H1 (cell line): ENCODE measurements around the gene CRTC3. TPM values are rescaled to one million over a fixed set of nuclear protein-coding genes. Genes with fewer than 3 reads are reported as not detected.

Experiments used
- CTCF ChIA-PET: fragments of 300-600 bp; sonication (Branson Sonifier 250); formaldehyde crosslinking; loops from one replicate; lab custom pipeline; 2021; ENCODE audit not compliant: partially characterized antibody; lab: Charles Lee
- POLR2A ChIA-PET: fragments of 300-600 bp; sonication (Branson Sonifier 250); formaldehyde crosslinking; loops from one replicate; lab custom pipeline; 2021; ENCODE audit warnings: inconsistent platforms; ENCODE audit not compliant: partially characterized antibody; lab: Charles Lee
- DNase-seq, 2 experiments: peaks; one replicate each; pipeline versions ENCODE4 v3.0.0 to v3.0.0-alpha.2; 2010 to 2022; ENCODE audit warnings: low spot score in 2 of 2, low read depth in 1 of 2, mixed read lengths in 1 of 2
- FAIRE-seq: peaks from 2 replicates; lab custom pipeline; 2011; peaks lifted over from hg19 to GRCh38; lab: Jason Lieb, UNC
- H2AFZ ChIP-seq: 2 replicates; pipeline ENCODE4 v1.8.1; 2012; ENCODE audit warnings: low read length, inconsistent platforms
- H2AK5ac ChIP-seq: 2 replicates; pipeline ENCODE4 v1.6.1; 2013; ENCODE audit warnings: low read depth, low read length
- H2BK120ac ChIP-seq: replicated peaks from 2 replicates; pipeline ENCODE3; 2013; ENCODE audit warnings: low read depth, low read length, inconsistent platforms
- H2BK12ac ChIP-seq: 2 replicates; pipeline ENCODE4 v1.6.1; 2013; ENCODE audit warnings: low read depth, low read length
- H2BK15ac ChIP-seq: 2 replicates; pipeline ENCODE4 v1.6.1; 2013; ENCODE audit warnings: low read length
- H2BK20ac ChIP-seq: 2 replicates; pipeline ENCODE4 v1.6.1; 2013; ENCODE audit warnings: low read length
- H2BK5ac ChIP-seq: 2 replicates; pipeline ENCODE4 v1.6.1; 2013; ENCODE audit warnings: low read depth, low read length
- H3K14ac ChIP-seq: 2 replicates; pipeline ENCODE4 v1.6.1; 2013; ENCODE audit warnings: inconsistent platforms; ENCODE audit not compliant: insufficient read length
- H3K18ac ChIP-seq: 2 replicates; pipeline ENCODE4 v1.6.1; 2013; ENCODE audit warnings: low read length; ENCODE audit errors: extremely low read depth
- H3K23ac ChIP-seq: 2 replicates; pipeline ENCODE4 v1.6.1; 2013; ENCODE audit warnings: inconsistent platforms; ENCODE audit not compliant: insufficient read length
- H3K23me2 ChIP-seq: 2 replicates; pipeline ENCODE4 v1.6.1; 2013; ENCODE audit warnings: low read depth, low read length
- H3K27ac ChIP-seq: 2 replicates; pipeline ENCODE4 v1.6.1; 2011; ENCODE audit warnings: low read depth, low read length, inconsistent platforms
- H3K27me3 ChIP-seq, 4 experiments: replicated peaks in 1 of 4; 1 replicate in 1 of 4; 2 replicates in 3 of 4; pipeline versions ENCODE4 v1.6.1 to v1.8.1; 2011 to 2013; ENCODE audit warnings: low read length in 3 of 4, mild to moderate bottlenecking in 3 of 4, inconsistent platforms in 2 of 4, mixed read lengths in 2 of 4, moderate library complexity in 1 of 4; ENCODE audit not compliant: control insufficient read depth in 3 of 4, insufficient read depth in 3 of 4; ENCODE audit errors: extremely low read depth in 1 of 4
- H3K36me3 ChIP-seq, 4 experiments: 2 replicates each; pipeline versions ENCODE4 v1.6.1 to v1.8.1; 2011 to 2013; ENCODE audit warnings: mild to moderate bottlenecking in 4 of 4, low read length in 3 of 4, moderate library complexity in 2 of 4, control low read depth in 1 of 4, inconsistent platforms in 1 of 4; ENCODE audit not compliant: insufficient read depth in 4 of 4, control insufficient read depth in 2 of 4
- H3K4ac ChIP-seq: replicated peaks from 2 replicates; pipeline ENCODE3; 2013; ENCODE audit warnings: low read length, low read depth, mixed read lengths, inconsistent platforms; ENCODE audit not compliant: insufficient read length
- H3K4me1 ChIP-seq, 4 experiments: replicated peaks in 1 of 4; 1 replicate in 1 of 4; 2 replicates in 3 of 4; pipeline versions ENCODE4 v1.6.1 to v1.8.1; 2011 to 2013; ENCODE audit warnings: low read length in 3 of 4, inconsistent platforms in 2 of 4, mixed read lengths in 1 of 4; ENCODE audit not compliant: insufficient read depth in 4 of 4, control insufficient read depth in 3 of 4
- H3K4me2 ChIP-seq, 2 experiments: 2 replicates each; pipeline versions ENCODE4 v1.6.1 to v1.8.1; 2011 to 2013; ENCODE audit warnings: low read depth in 2 of 2, low read length in 2 of 2, control low read depth in 1 of 2, inconsistent platforms in 1 of 2, mild to moderate bottlenecking in 1 of 2; ENCODE audit not compliant: insufficient read depth in 1 of 2
- H3K4me3 ChIP-seq, 4 experiments: fragments of 200-600, 300-600 bp in 1 of 4; sonication (generic), shearing (Covaris generic), sonication (Bioruptor Twin) in 1 of 4; 2 replicates each; pipeline versions ENCODE4 v1.5.1 to v1.8.1; 2011 to 2016; ENCODE audit warnings: low read length in 4 of 4, low read depth in 3 of 4, control low read depth in 2 of 4, inconsistent platforms in 2 of 4, mild to moderate bottlenecking in 2 of 4, mixed read lengths in 1 of 4, moderate library complexity in 1 of 4; ENCODE audit not compliant: insufficient read depth in 2 of 4; ENCODE audit errors: extremely low read depth in 1 of 4
- H3K56ac ChIP-seq: replicated peaks from 2 replicates; pipeline ENCODE3; 2013; ENCODE audit warnings: low read depth, mild to moderate bottlenecking, mixed read lengths, low read length, inconsistent platforms; ENCODE audit not compliant: insufficient read length
- H3K79me1 ChIP-seq: 2 replicates; pipeline ENCODE4 v1.6.1; 2013; ENCODE audit warnings: low read depth, low read length, control low read depth
- H3K79me2 ChIP-seq, 2 experiments: 2 replicates each; pipeline versions ENCODE4 v1.6.1 to v1.8.1; 2012 to 2013; ENCODE audit warnings: low read length in 2 of 2, mild to moderate bottlenecking in 2 of 2, inconsistent platforms in 1 of 2; ENCODE audit not compliant: insufficient read depth in 2 of 2, control insufficient read depth in 1 of 2
- H3K9ac ChIP-seq, 4 experiments: replicated peaks in 1 of 4; 1 replicate in 1 of 4; 2 replicates in 3 of 4; pipeline versions ENCODE4 v1.6.1 to v1.8.1; 2011 to 2013; ENCODE audit warnings: low read depth in 3 of 4, low read length in 3 of 4, control low read depth in 2 of 4, mild to moderate bottlenecking in 2 of 4, moderate library complexity in 2 of 4, inconsistent platforms in 1 of 4; ENCODE audit errors: extremely low read depth in 1 of 4
- H3K9me3 ChIP-seq, 2 experiments: 2 replicates each; pipeline versions ENCODE4 v1.6.1 to v1.8.1; 2012 to 2013; ENCODE audit warnings: mild to moderate bottlenecking in 2 of 2, moderate library complexity in 2 of 2, control low read depth in 1 of 2, inconsistent platforms in 1 of 2, low read depth in 1 of 2, low read length in 1 of 2, mixed read lengths in 1 of 2; ENCODE audit not compliant: insufficient read depth in 2 of 2
- H4K20me1 ChIP-seq, 2 experiments: replicated peaks in 1 of 2; 2 replicates each; pipeline versions ENCODE3 to v1.8.1; 2011 to 2013; ENCODE audit warnings: inconsistent platforms in 2 of 2, low read length in 2 of 2, mild to moderate bottlenecking in 1 of 2; ENCODE audit not compliant: insufficient read depth in 2 of 2, control insufficient read depth in 1 of 2
- H4K5ac ChIP-seq: 2 replicates; pipeline ENCODE4 v1.6.1; 2013; ENCODE audit warnings: low read length, low read depth, mixed read lengths, inconsistent platforms; ENCODE audit not compliant: insufficient read length
- H4K8ac ChIP-seq: 2 replicates; pipeline ENCODE4 v1.8.0; 2013; ENCODE audit warnings: mild to moderate bottlenecking, moderate library complexity, low read length, inconsistent platforms; ENCODE audit not compliant: insufficient read depth; ENCODE audit errors: extremely low read depth
- H4K91ac ChIP-seq: replicated peaks from 2 replicates; pipeline ENCODE3; 2013; ENCODE audit warnings: low read length, mixed read lengths, inconsistent platforms; ENCODE audit not compliant: insufficient read length
- ASH2L ChIP-seq: fragments of 200-600, 300-600 bp; sonication (generic); IDR thresholded peaks from one replicate; pipeline ENCODE4 v1.7.1; 2017; ENCODE audit warnings: low read length
- ATF2 ChIP-seq: IDR thresholded peaks from 2 replicates; pipeline ENCODE4 v1.6.1; 2012; ENCODE audit warnings: low read length, inconsistent platforms
- KDM4A ChIP-seq: IDR thresholded peaks from one replicate; pipeline ENCODE4 v1.7.1; 2012; ENCODE audit warnings: low read depth, mild to moderate bottlenecking, moderate library complexity, low read length, inconsistent platforms; ENCODE audit not compliant: severe bottlenecking
- PHF8 ChIP-seq: fragments of 200-600 bp; sonication (generic); conservative IDR thresholded peaks from 2 replicates; pipeline ENCODE4 v1.7.1; 2012; ENCODE audit warnings: low read depth, mild to moderate bottlenecking, inconsistent platforms, low read length, moderate library complexity
- POLR2AphosphoS5 ChIP-seq: IDR thresholded peaks from 2 replicates; pipeline ENCODE4 v1.6.1; 2011; ENCODE audit warnings: low read depth, low read length
- RXRA ChIP-seq: IDR thresholded peaks from 2 replicates; pipeline ENCODE4 v1.6.1; 2011; ENCODE audit warnings: low read depth, mild to moderate bottlenecking, low read length, moderate library complexity; ENCODE audit not compliant: insufficient read depth
- WGBS, 2 experiments: shearing (Covaris generic) in 1 of 2; methylation state at CpG; one replicate each; pipeline versions ENCODE4 v1.1.6 to v1.1.7; 2013 to 2015; ENCODE audit warnings: low lambda C conversion rate in 2 of 2, mixed read lengths in 2 of 2, inconsistent platforms in 1 of 2, low coverage in 1 of 2, missing lambda C conversion rate in 1 of 2; ENCODE audit not compliant: insufficient replicate concordance in 2 of 2, insufficient coverage in 1 of 2, insufficient read length in 1 of 2; ENCODE audit errors: extremely low coverage in 1 of 2, missing lambda C conversion rate in 1 of 2; 5-methylcytosine and 5-hydroxymethylcytosine counted together
- polyA plus RNA-seq, 7 experiments: library from polyadenylated mRNA; depleted of rRNA in 3 of 7; stranded (reverse) in 5 of 7; unstranded in 2 of 7; fragments of >200 nt in 5 of 7; fragments of 200-250 nt in 2 of 7; gene quantifications; 1 replicate in 5 of 7; 2 replicates in 1 of 7; 4 replicates in 1 of 7; pipeline versions ENCODE4 v1.2.1 to v1.2.3, GENCODE V29; 2011 to 2013; ENCODE audit warnings: missing spikeins in 2 of 7, mixed read lengths in 2 of 7
- total RNA-seq: library from RNA; stranded (reverse); fragmentation: NEBNext Ultra II Directional; extraction: Animal tissue kit (Norgen Biotek cat#: 25700); gene quantifications from 2 replicates; pipeline ENCODE4 v1.2.1, GENCODE V29; 2021

Gene CRTC3
- total and polyA plus RNA-seq, 2 of the 8 experiments (the other 6 are each of a cell fraction or from before 2014, with no cell fraction given): 5.0 to 5.3 TPM

GRCh38 chr15:90586948-90587347 lies 57.2 kb downstream of the CRTC3 start:
- H2BK120ac ChIP-seq: no peak overlapping the region
- no peak overlapping the region for H3K56ac ChIP-seq
- H2AFZ ChIP-seq: no peak overlapping the region
- FAIRE-seq (no peak), DNase-seq (no peak)
- no peak overlapping the region for H3K4ac ChIP-seq
- H3K4me3 ChIP-seq: no peak overlapping the region
- CTCF ChIA-PET: interaction anchor here (0.6 to 5.6 kb wide), 5 partner anchors 12 to 299 kb away, joined by 3 to 22 read pairs (median 4); no protein-coding TSS in a partner anchor
- H3K27ac ChIP-seq: no peak overlapping the region
- no peak overlapping the region for H3K9ac ChIP-seq
- H3K36me3 ChIP-seq: no peaks in the 10 kb centered on the region
- no peaks in the 10 kb centered on the region for H3K23me2 ChIP-seq
- no peaks in the 10 kb centered on the region for H3K79me1 ChIP-seq
- H3K14ac ChIP-seq: no peak overlapping the region
- H4K5ac ChIP-seq: no peak overlapping the region
- H4K8ac ChIP-seq: no peak overlapping the region
- no peak overlapping the region for H2BK15ac ChIP-seq
- no peak overlapping the region for H4K91ac ChIP-seq
- H2BK20ac ChIP-seq: no peak overlapping the region; the same call in 1 of the 2 replicates
- H3K23ac ChIP-seq: no peak overlapping the region
- no peak overlapping the region for H2BK12ac ChIP-seq
- H3K27me3 ChIP-seq: peaks cover 0 to 3% (median 2%) of the 10 kb centered on the region in 4 experiments; a peak in 3 of 7 replicates
- H4K20me1 ChIP-seq: no peaks in the 10 kb centered on the region
- WGBS, 2 experiments: 91% methylated on average over 5 of the region's 5 CpGs; no CpG with 5 or more reads in 1 of the 2 experiments
- H3K79me2 ChIP-seq: no peaks in the 10 kb centered on the region
- no peak overlapping the region for H2AK5ac ChIP-seq
- POLR2A ChIA-PET: no interaction called here
- H3K4me1 ChIP-seq: peaks cover 7 to 14% (median 10%) of the 10 kb centered on the region in 4 experiments; a peak in 6 of 7 replicates
- TF ChIP-seq POLR2AphosphoS5 (no peak), ASH2L (no peak), RXRA (no peak), ATF2 (no peak), KDM4A (no peak), PHF8 (no peak)
- no peak overlapping the region for H3K4me2 ChIP-seq
- no peaks in the 10 kb centered on the region for H3K9me3 ChIP-seq
- H3K18ac ChIP-seq: no peak overlapping the region
- no peak overlapping the region for H2BK5ac ChIP-seq
